B cell (primary cell): ENCODE measurements around the gene RECK. TPM values are rescaled to one million over a fixed set of nuclear protein-coding genes. Genes with fewer than 3 reads are reported as not detected.
"Not testable (repeated sequence)": the region's sequence is repeated elsewhere in the genome, so short reads cannot be mapped to it uniquely, and the experiment has no call there.

Source experiments
- ATAC-seq: fragments of 200-7000 bp; cut with Tn5 transposase; one replicate; pipeline ENCODE4 v1.10.0; 2021; ENCODE audit warnings: low read depth, mild to moderate bottlenecking, moderate number of reproducible peaks, moderate library complexity
- CTCF ChIA-PET: fragments of 350-600 bp; sonication (Branson Sonifier 250); formaldehyde crosslinking; loops from one replicate; lab custom pipeline; 2021; ENCODE audit warnings: antibody characterized with exemption, inconsistent platforms; lab: Charles Lee
- POLR2A ChIA-PET: fragments of 350-600 bp; sonication (Branson Sonifier 250); formaldehyde crosslinking; loops from one replicate; lab custom pipeline; 2021; ENCODE audit warnings: antibody characterized with exemption; lab: Charles Lee
- DNase-seq: peaks from one replicate; pipeline ENCODE4 v3.0.0; 2013
- H2AFZ ChIP-seq: 2 replicates; pipeline ENCODE4 v1.6.1; 2012; ENCODE audit warnings: mild to moderate bottlenecking, low read depth, low read length; ENCODE audit not compliant: insufficient read depth, poor library complexity, severe bottlenecking
- H3K27ac ChIP-seq, 2 donors: 1 replicate in 1 of 2; 2 replicates in 1 of 2; pipeline ENCODE4 v1.5.1; 2012 to 2013; ENCODE audit warnings: low read length in 2 of 2, mild to moderate bottlenecking in 2 of 2, moderate library complexity in 1 of 2
- H3K27me3 ChIP-seq, 4 experiments: fragments of 200-600 bp in 1 of 4; sonication (generic) in 1 of 4; replicated peaks in 1 of 4; 1 replicate in 2 of 4; 2 replicates in 2 of 4; pipeline versions ENCODE4 v1.6.1 to v1.7.0; 2013 to 2016; ENCODE audit warnings: low read length in 3 of 4, mild to moderate bottlenecking in 2 of 4, mixed read lengths in 1 of 4, moderate library complexity in 1 of 4; ENCODE audit not compliant: insufficient read depth in 4 of 4, control insufficient read depth in 3 of 4; ENCODE audit errors: control extremely low read depth in 1 of 4
- H3K36me3 ChIP-seq, 2 experiments: replicated peaks in 1 of 2; 1 replicate in 1 of 2; 2 replicates in 1 of 2; pipeline versions ENCODE4 v1.6.1 to v1.7.1; 2013; ENCODE audit warnings: low read length in 1 of 2; ENCODE audit not compliant: insufficient read depth in 2 of 2, control insufficient read depth in 1 of 2; ENCODE audit errors: control extremely low read depth in 1 of 2, extremely low read depth in 1 of 2
- H3K4me1 ChIP-seq, 2 donors: fragments of 200-600 bp in 1 of 2; sonication (generic) in 1 of 2; 1 replicate in 1 of 2; 2 replicates in 1 of 2; pipeline versions ENCODE4 v1.5.1 to v1.6.1; 2013 to 2017; ENCODE audit warnings: low read length in 2 of 2; ENCODE audit not compliant: control insufficient read depth in 2 of 2, insufficient read depth in 2 of 2
- H3K4me2 ChIP-seq: replicated peaks from 2 replicates; pipeline ENCODE3; 2012; ENCODE audit warnings: mild to moderate bottlenecking, low read depth, low read length; ENCODE audit not compliant: poor library complexity, severe bottlenecking
- H3K4me3 ChIP-seq, 5 experiments: fragments of 200-600 bp in 1 of 5; sonication (generic) in 1 of 5; 1 replicate in 3 of 5; 2 replicates in 2 of 5; pipeline versions ENCODE4 v1.5.1 to v1.7.0; 2011 to 2016; ENCODE audit warnings: low read length in 4 of 5, mild to moderate bottlenecking in 4 of 5, low read depth in 2 of 5, control low read depth in 1 of 5, moderate library complexity in 1 of 5; ENCODE audit not compliant: insufficient read depth in 1 of 5; ENCODE audit errors: control extremely low read depth in 1 of 5, extremely low read depth in 1 of 5
- H3K79me2 ChIP-seq: fragments of 200-600 bp; sonication (generic); one replicate; pipeline ENCODE4 v1.6.0; 2016; ENCODE audit warnings: low read length; ENCODE audit not compliant: control insufficient read depth, insufficient read depth
- H3K9ac ChIP-seq: fragments of 200-600 bp; sonication (generic); 2 replicates; pipeline ENCODE4 v1.6.1; 2017; ENCODE audit warnings: mild to moderate bottlenecking, low read length, moderate library complexity
- H3K9me3 ChIP-seq, 3 donors: one replicate each; pipeline versions ENCODE4 v1.6.1 to v1.7.1; 2013; ENCODE audit warnings: low read length in 2 of 3; ENCODE audit not compliant: control insufficient read depth in 2 of 3, insufficient read depth in 1 of 3; ENCODE audit errors: control extremely low read depth in 1 of 3
- H4K20me1 ChIP-seq: 2 replicates; pipeline ENCODE4 v1.6.0; 2012; ENCODE audit warnings: mild to moderate bottlenecking, low read length; ENCODE audit not compliant: insufficient read depth, control insufficient read depth, poor library complexity, severe bottlenecking
- H3K27ac Mint-ChIP-seq: one replicate; pipeline ENCODE4 v1.8.0; 2021; ENCODE audit warnings: mixed read lengths
- H3K27me3 Mint-ChIP-seq: one replicate; pipeline ENCODE4 v1.8.0; 2021; ENCODE audit warnings: mixed read lengths
- H3K4me1 Mint-ChIP-seq: one replicate; pipeline ENCODE4 v1.8.0; 2021; ENCODE audit warnings: mixed read lengths
- H3K4me3 Mint-ChIP-seq: one replicate; pipeline ENCODE4 v1.8.0; 2021; ENCODE audit warnings: mixed read lengths
- H3K9me3 Mint-ChIP-seq: one replicate; pipeline ENCODE4 v1.8.0; 2022; ENCODE audit warnings: mixed read lengths; ENCODE audit not compliant: insufficient read depth
- CTCF ChIP-seq: fragments of 200-600 bp; IDR thresholded peaks from one replicate; pipeline ENCODE4 v1.8.0; 2022; ENCODE audit warnings: antibody characterized with exemption, mild to moderate bottlenecking
- EZH2 ChIP-seq: IDR thresholded peaks from 2 replicates; pipeline ENCODE4 v1.6.1; 2012; ENCODE audit warnings: borderline replicate concordance, low read depth, mild to moderate bottlenecking, moderate library complexity, low read length; ENCODE audit not compliant: insufficient read depth, poor library complexity, severe bottlenecking
- WGBS: methylation state at CpG from one replicate; pipeline ENCODE4 v1.1.5; 2013; ENCODE audit warnings: missing lambda C conversion rate; ENCODE audit not compliant: insufficient coverage; 5-methylcytosine and 5-hydroxymethylcytosine counted together
- intact Hi-C: fragments of 100-400 bp; cut with micrococcal nuclease; formaldehyde crosslinking; loops from one replicate; pipeline ENCODE4 v1.10.0; 2022
- polyA plus RNA-seq: library from polyadenylated mRNA; depleted of rRNA; stranded (reverse); fragments of >200 nt; gene quantifications from 2 replicates; pipeline ENCODE4 v1.2.3, GENCODE V29; 2012
- total RNA-seq, 2 donors: library from RNA; stranded (reverse); fragments of 120-200 nt in 1 of 2; gene quantifications; 1 replicate in 1 of 2; 2 replicates in 1 of 2; pipeline versions ENCODE4 v1.2.3 to v1.2.4, GENCODE V29; 2013 to 2022

RECK gene
- total and polyA plus RNA-seq, 2 donors (not counting 1 experiment from before 2014, with no cell fraction given), result 5.6 to 7.7 TPM

- H3K36me3 ChIP-seq, ATAC-seq, H3K4me2 ChIP-seq, H3K4me1 ChIP-seq, H3K9me3 ChIP-seq, H3K9me3 Mint-ChIP-seq, POLR2A ChIA-PET, H4K20me1 ChIP-seq, H3K27ac ChIP-seq, DNase-seq, H3K4me3 ChIP-seq, H3K4me3 Mint-ChIP-seq, H3K27me3 Mint-ChIP-seq, H3K27me3 ChIP-seq, H3K27ac Mint-ChIP-seq, H2AFZ ChIP-seq, H3K4me1 Mint-ChIP-seq, H3K9ac ChIP-seq, H3K79me2 ChIP-seq: not testable (repeated sequence)
- CTCF ChIA-PET, result interaction anchor here (1.2 kb wide), 1 partner anchor 57 kb away, joined by 5 read pairs; no protein-coding TSS in a partner anchor
- 96% methylated on average over 8 of the region's 11 CpGs for WGBS
- intact Hi-C loops, result loop anchor here (10.0 kb wide), 1 partner anchor 125 kb away; the partner anchor contains the start of gene RECK
Measured at GRCh38 chr9:36160126-36160525, 123.4 kb downstream of the RECK start.

GRCh38 chr9:36161187-36161586, 124.5 kb downstream of the RECK start:
- no peak overlapping the region for H3K4me2 ChIP-seq
- intact Hi-C loops, result loop anchor here (10.0 kb wide), 1 partner anchor 126 kb away; the partner anchor contains the start of gene RECK
- no peak overlapping the region for H3K9ac ChIP-seq
- ATAC-seq (no peak), DNase-seq (no peak)
- no peaks in the 10 kb centered on the region for H4K20me1 ChIP-seq
- peaks cover 0 to 4% (median 3%) of the 10 kb centered on the region in 3 donors for H3K9me3 ChIP-seq
- Mint-ChIP-seq H3K4me3 (no peak overlapping the region), H3K27ac (peak overlapping the region; percentile 5), H3K9me3 (no peaks in the 10 kb centered on the region), H3K27me3 (no peaks in the 10 kb centered on the region), H3K4me1 (no peaks in the 10 kb centered on the region)
- no peaks in the 10 kb centered on the region for H3K79me2 ChIP-seq
- H2AFZ ChIP-seq, result no peak overlapping the region
- no peak overlapping the region for H3K27ac ChIP-seq
- H3K27me3 ChIP-seq, result no peaks in the 10 kb centered on the region
- CTCF ChIA-PET, result interaction anchor here (0.7 to 1.4 kb wide), 3 partner anchors 10 to 138 kb away, joined by 3 to 4 read pairs (median 4); no protein-coding TSS in a partner anchor
- WGBS, result 100% methylated on average over 2 of the region's 2 CpGs
- POLR2A ChIA-PET, result no interaction called here
- TF ChIP-seq CTCF (no peak), EZH2 (no peak)
- no peak overlapping the region for H3K4me3 ChIP-seq
- H3K36me3 ChIP-seq, result no peaks in the 10 kb centered on the region
- peaks cover 0 to 4% of the 10 kb centered on the region in 2 donors for H3K4me1 ChIP-seq
